HCT116 (cell line): Measurements from ENCODE around the gene CSNK1E. TPM values are rescaled to one million over a fixed set of nuclear protein-coding genes. Genes with fewer than 3 reads are reported as not detected.

Experiments used
- ATAC-seq: fragments of 200-7000 bp; cut with Tn5 transposase; 2 replicates; pipeline ENCODE4 v1.9.1; 2020; ENCODE audit warnings: mild to moderate bottlenecking, moderate library complexity
- BruUV-seq: library from RNA; stranded (reverse); fragments of 400-500 nt; replicated peaks from 2 replicates; lab custom pipeline; 2021; lab: Mats Ljungman, UMichigan
- CTCF ChIA-PET: fragments of 300-600 bp; sonication (Branson Sonifier 250); formaldehyde crosslinking; loops from one replicate; lab custom pipeline; 2021; ENCODE audit warnings: antibody characterized with exemption; lab: Charles Lee
- POLR2A ChIA-PET: fragments of 300-600, 350-600 bp; sonication (Branson Sonifier 250); formaldehyde crosslinking; loops from one replicate; lab custom pipeline; 2021; ENCODE audit warnings: antibody characterized with exemption; lab: Charles Lee
- RAD21 ChIA-PET, 2 experiments: fragments of 300-600 bp; sonication (Branson Sonifier 250); formaldehyde crosslinking; loops; one replicate each; lab custom pipeline; 2023; ENCODE audit warnings: low total read pairs in 2 of 2; ENCODE audit not compliant: uncharacterized antibody in 2 of 2, unreplicated experiment in 2 of 2, low non-redundant PET in 1 of 2; lab: Charles Lee
- DNase-seq: peaks from one replicate; pipeline ENCODE4 v3.0.0-alpha.2; 2010; ENCODE audit warnings: low read depth, low spot score
- H2AFZ ChIP-seq: fragments of 200-600 bp; shearing (Covaris generic), sonication (generic); 2 replicates; pipeline ENCODE4 v1.6.1; 2017; ENCODE audit warnings: low read depth, mixed run types, mixed read lengths, antibody characterized with exemption, low read length; ENCODE audit not compliant: poor library complexity, severe bottlenecking
- H3K27ac ChIP-seq: 2 replicates; pipeline ENCODE4 v1.5.1; 2012; ENCODE audit warnings: low read depth, low read length
- H3K27me3 ChIP-seq: fragments of 200-600 bp; sonication (generic); 2 replicates; pipeline ENCODE4 v1.6.1; 2016; ENCODE audit warnings: mixed run types, low read length, mixed read lengths; ENCODE audit not compliant: insufficient read depth
- H3K36me3 ChIP-seq, 2 experiments: fragments of 200-500 bp in 1 of 2; fragments of 200-600 bp in 1 of 2; sonication (Bioruptor generic) in 1 of 2; sonication (generic) in 1 of 2; 2 replicates each; pipeline versions ENCODE4 v1.5.1 to v1.6.1; 2014 to 2016; ENCODE audit warnings: low read length in 2 of 2, inconsistent platforms in 1 of 2, mixed read lengths in 1 of 2, mixed run types in 1 of 2; ENCODE audit not compliant: insufficient read depth in 2 of 2, control insufficient read depth in 1 of 2
- H3K4me1 ChIP-seq, 2 experiments: fragments of 200-600 bp in 1 of 2; sonication (generic) in 1 of 2; 2 replicates each; pipeline versions ENCODE4 v1.5.1 to v1.6.1; 2012 to 2017; ENCODE audit warnings: low read length in 2 of 2, inconsistent platforms in 1 of 2, mild to moderate bottlenecking in 1 of 2, mixed read lengths in 1 of 2, mixed run types in 1 of 2, moderate library complexity in 1 of 2; ENCODE audit not compliant: insufficient read depth in 2 of 2, control insufficient read depth in 1 of 2
- H3K4me2 ChIP-seq: fragments of 200-600 bp; sonication (generic); 2 replicates; pipeline ENCODE4 v1.6.1; 2017; ENCODE audit warnings: mixed run types, low read length, mixed read lengths
- H3K4me3 ChIP-seq, 2 experiments: fragments of 200-600 bp in 1 of 2; sonication (generic) in 1 of 2; replicated peaks in 1 of 2; 2 replicates each; pipeline ENCODE4 v1.5.1; 2011 to 2016; ENCODE audit warnings: low read length in 2 of 2, control low read depth in 1 of 2, low read depth in 1 of 2, mild to moderate bottlenecking in 1 of 2, mixed read lengths in 1 of 2, mixed run types in 1 of 2
- H3K79me2 ChIP-seq: fragments of 200-600 bp; sonication (generic); 2 replicates; pipeline ENCODE4 v1.6.1; 2017; ENCODE audit warnings: mild to moderate bottlenecking, mixed run types, low read length, moderate library complexity, mixed read lengths; ENCODE audit not compliant: insufficient read depth
- H3K9ac ChIP-seq: fragments of 200-600 bp; sonication (generic); 2 replicates; pipeline ENCODE4 v1.6.1; 2016; ENCODE audit warnings: low read length, mixed read lengths
- H3K9me2 ChIP-seq: fragments of 200-600 bp; sonication (generic), shearing (Covaris generic); 2 replicates; pipeline ENCODE4 v1.6.1; 2017; ENCODE audit warnings: mixed run types, mild to moderate bottlenecking, moderate library complexity; ENCODE audit not compliant: insufficient read depth
- H3K9me3 ChIP-seq, 2 experiments: fragments of 200-500 bp in 1 of 2; fragments of 200-600 bp in 1 of 2; sonication (Bioruptor generic) in 1 of 2; sonication (generic) in 1 of 2; 2 replicates each; pipeline ENCODE4 v1.6.1; 2014 to 2017; ENCODE audit warnings: low read length in 2 of 2, mixed read lengths in 2 of 2, inconsistent platforms in 1 of 2, low read depth in 1 of 2, mild to moderate bottlenecking in 1 of 2, mixed run types in 1 of 2, moderate library complexity in 1 of 2; ENCODE audit not compliant: control insufficient read depth in 1 of 2, insufficient read depth in 1 of 2
- H4K20me1 ChIP-seq: fragments of 200-600 bp; sonication (generic), shearing (Covaris generic); 2 replicates; pipeline ENCODE4 v1.6.1; 2017; ENCODE audit warnings: mixed run types, mild to moderate bottlenecking, moderate library complexity; ENCODE audit not compliant: insufficient read depth
- ATF3 ChIP-seq: IDR thresholded peaks from 2 replicates; pipeline ENCODE4 v1.6.1; 2012
- CBX3 ChIP-seq: IDR thresholded peaks from 2 replicates; pipeline ENCODE4 v1.6.1; 2012; ENCODE audit warnings: low read depth
- CEBPB ChIP-seq: IDR thresholded peaks from 2 replicates; pipeline ENCODE4 v1.6.1; 2012; ENCODE audit warnings: low read depth
- EGR1 ChIP-seq: IDR thresholded peaks from 2 replicates; pipeline ENCODE4 v1.6.1; 2012; ENCODE audit warnings: low read depth
- ELF1 ChIP-seq: IDR thresholded peaks from 2 replicates; pipeline ENCODE4 v1.6.1; 2012; ENCODE audit warnings: low read depth, borderline replicate concordance
- EZH2 ChIP-seq: fragments of 200-600 bp; sonication (generic); IDR thresholded peaks from 2 replicates; pipeline ENCODE4 v1.6.1; 2017; ENCODE audit warnings: antibody characterized with exemption, mixed run types
- EZH2phosphoT487 ChIP-seq: fragments of 200-600 bp; IDR thresholded peaks from 2 replicates; pipeline ENCODE4 v1.6.1; 2018; ENCODE audit warnings: antibody characterized with exemption, borderline replicate concordance
- FOSL1 ChIP-seq: IDR thresholded peaks from 2 replicates; pipeline ENCODE4 v1.6.1; 2012; ENCODE audit warnings: low read depth
- MAX ChIP-seq: IDR thresholded peaks from 2 replicates; pipeline ENCODE4 v1.6.1; 2012
- POLR2A ChIP-seq: IDR thresholded peaks from 2 replicates; pipeline ENCODE4 v1.7.0; 2011; ENCODE audit warnings: borderline replicate concordance; ENCODE audit not compliant: insufficient read depth, insufficient read length; ENCODE audit errors: extremely low read depth
- RAD21 ChIP-seq: IDR thresholded peaks from 2 replicates; pipeline ENCODE4 v1.6.1; 2012; ENCODE audit warnings: low read depth, mild to moderate bottlenecking
- REST ChIP-seq: IDR thresholded peaks from 2 replicates; pipeline ENCODE4 v1.6.1; 2012; ENCODE audit warnings: low read depth
- SIN3A ChIP-seq: IDR thresholded peaks from 2 replicates; pipeline ENCODE4 v1.6.1; 2012; ENCODE audit warnings: low read depth
- SP1 ChIP-seq: IDR thresholded peaks from 2 replicates; pipeline ENCODE4 v1.6.1; 2012; ENCODE audit warnings: low read depth
- SRF ChIP-seq: IDR thresholded peaks from 2 replicates; pipeline ENCODE4 v1.6.1; 2012; ENCODE audit warnings: low read depth
- TCF7L2 ChIP-seq: IDR thresholded peaks from 2 replicates; pipeline ENCODE4 v1.7.0; 2011; ENCODE audit warnings: borderline replicate concordance, inconsistent platforms; ENCODE audit not compliant: insufficient read depth, insufficient read length; ENCODE audit errors: extremely low read depth
- ZBTB33 ChIP-seq: IDR thresholded peaks from 2 replicates; pipeline ENCODE4 v1.6.1; 2011; ENCODE audit warnings: mild to moderate bottlenecking, low read length, moderate library complexity; ENCODE audit not compliant: insufficient replicate concordance; ENCODE audit errors: extremely low read depth
- ZFX ChIP-seq: fragments of 450-650 bp; IDR thresholded peaks from 2 replicates; pipeline ENCODE4 v1.6.1; 2017
- ZNF274 ChIP-seq: fragments of 200-500 bp; sonication (Bioruptor generic); IDR thresholded peaks from 2 replicates; pipeline ENCODE4 v1.6.1; 2014; ENCODE audit warnings: mild to moderate bottlenecking, low read depth, low read length, inconsistent platforms
- intact Hi-C: fragments of 100-400 bp; cut with micrococcal nuclease; formaldehyde crosslinking; loops from 2 replicates; pipeline ENCODE4 v1.10.0; 2022
- total RNA-seq: library from RNA; stranded (reverse); gene quantifications from one replicate; pipeline ENCODE4 v1.2.1, GENCODE V29; 2021; ENCODE audit not compliant: unreplicated experiment

Gene CSNK1E
- total RNA-seq, 1 experiment from 2014 or later: 190 TPM

- POLR2A ChIA-PET: no interaction called here
Measured at GRCh38 chr22:38346506-38346905, 29.3 kb upstream of the CSNK1E start.

More at GRCh38 chr22:38346506-38346905, 29.3 kb upstream of the CSNK1E start:
- Histone ChIP-seq H3K9me2 (no peaks in the 10 kb centered on the region), H3K27ac (no peak overlapping the region), H3K27me3 (no peaks in the 10 kb centered on the region), H2AFZ (no peak overlapping the region), H3K9ac (no peak overlapping the region), H3K4me3 (no peak overlapping the region), H3K36me3 (no peaks in the 10 kb centered on the region), H3K4me1 (no peaks in the 10 kb centered on the region), H3K4me2 (no peak overlapping the region)
- intact Hi-C loops: no loop called here
- no TSS peak for BruUV-seq
- no peak for ATAC-seq
- TF ChIP-seq ATF3: no peak
- no peak for TF ChIP-seq ZBTB33
- no peak for TF ChIP-seq SP1
- TF ChIP-seq REST: no peak
- no peak for TF ChIP-seq ZFX
- TF ChIP-seq SRF: no peak
- no peak for TF ChIP-seq EZH2
- no peak for TF ChIP-seq CEBPB
- no peak for TF ChIP-seq SIN3A
- no peak for TF ChIP-seq RAD21
- TF ChIP-seq POLR2A: no peak
- no peak for TF ChIP-seq EZH2phosphoT487
- TF ChIP-seq FOSL1: no peak
- TF ChIP-seq ELF1: no peak
- no peak for TF ChIP-seq EGR1
- TF ChIP-seq ZNF274: no peak
- no peak for TF ChIP-seq MAX
- no peak for TF ChIP-seq CBX3
- TF ChIP-seq TCF7L2: no peak
- TF ChIP-seq, all 23 proteins: peak for 0
- ChIA-PET RAD21 (no interaction called here), CTCF (no interaction called here)
- Histone ChIP-seq H4K20me1 (no peaks in the 10 kb centered on the region), H3K9me3 (no peaks in the 10 kb centered on the region), H3K79me2 (no peaks in the 10 kb centered on the region)
- DNase-seq: no peak
